CD14-positive monocyte (primary cell): ENCODE results near the gene C12orf75. TPM values are rescaled to one million over a fixed set of nuclear protein-coding genes. Genes with fewer than 3 reads are reported as not detected.

Source experiments
- DNase-seq, 3 donors: peaks; one replicate each; pipeline ENCODE4 v3.0.0-alpha.2; 2011 to 2022
- H2AFZ ChIP-seq: 2 replicates; pipeline ENCODE4 v1.6.0; 2012; ENCODE audit warnings: mild to moderate bottlenecking, low read depth, low read length, inconsistent platforms; ENCODE audit not compliant: insufficient read depth, poor library complexity, severe bottlenecking
- H3K27ac ChIP-seq, 2 donors: 1 replicate in 1 of 2; 2 replicates in 1 of 2; pipeline ENCODE4 v1.5.1; 2012 to 2013; ENCODE audit warnings: low read length in 2 of 2, control low read depth in 1 of 2, inconsistent platforms in 1 of 2, low read depth in 1 of 2, mild to moderate bottlenecking in 1 of 2
- H3K27me3 ChIP-seq, 2 donors: one replicate each; pipeline versions ENCODE4 v1.6.0 to v1.6.1; 2011 to 2013; ENCODE audit warnings: low read length in 2 of 2; ENCODE audit not compliant: control insufficient read depth in 2 of 2, insufficient read depth in 2 of 2
- H3K36me3 ChIP-seq, 2 donors: replicated peaks in 1 of 2; 1 replicate in 1 of 2; 2 replicates in 1 of 2; pipeline versions ENCODE4 v1.5.1 to v1.6.1; 2012 to 2013; ENCODE audit warnings: low read length in 2 of 2, control low read depth in 1 of 2, inconsistent platforms in 1 of 2, mild to moderate bottlenecking in 1 of 2; ENCODE audit not compliant: insufficient read depth in 2 of 2, control insufficient read depth in 1 of 2
- H3K4me1 ChIP-seq, 2 donors: 1 replicate in 1 of 2; 2 replicates in 1 of 2; pipeline versions ENCODE4 v1.5.1 to v1.6.1; 2012 to 2013; ENCODE audit warnings: low read length in 2 of 2, control low read depth in 1 of 2, inconsistent platforms in 1 of 2, mild to moderate bottlenecking in 1 of 2, moderate library complexity in 1 of 2; ENCODE audit not compliant: insufficient read depth in 2 of 2, control insufficient read depth in 1 of 2
- H3K4me2 ChIP-seq: replicated peaks from 2 replicates; pipeline ENCODE3; 2012; ENCODE audit warnings: low read length, moderate library complexity, mild to moderate bottlenecking; ENCODE audit not compliant: poor library complexity, severe bottlenecking; ENCODE audit errors: extremely low read depth
- H3K4me3 ChIP-seq, 3 experiments: fragments of 200-600 bp in 1 of 3; sonication (generic) in 1 of 3; replicated peaks in 1 of 3; 1 replicate in 2 of 3; 2 replicates in 1 of 3; pipeline ENCODE4 v1.5.1; 2011 to 2013; ENCODE audit warnings: low read length in 3 of 3, mild to moderate bottlenecking in 3 of 3, control low read depth in 2 of 3, low read depth in 2 of 3, inconsistent platforms in 1 of 3, moderate library complexity in 1 of 3
- H3K79me2 ChIP-seq: 2 replicates; pipeline ENCODE4 v1.6.0; 2012; ENCODE audit warnings: mild to moderate bottlenecking, control low read depth, inconsistent platforms, low read length, moderate library complexity; ENCODE audit not compliant: insufficient read depth
- H3K9ac ChIP-seq: 2 replicates; pipeline ENCODE4 v1.6.0; 2017; ENCODE audit warnings: low read length, mild to moderate bottlenecking; ENCODE audit not compliant: insufficient read depth, poor library complexity, severe bottlenecking
- H3K9me3 ChIP-seq, 2 donors: replicated peaks in 1 of 2; 1 replicate in 1 of 2; 2 replicates in 1 of 2; pipeline versions ENCODE4 v1.5.1 to v1.6.1; 2012 to 2013; ENCODE audit warnings: low read length in 2 of 2, control low read depth in 1 of 2; ENCODE audit not compliant: control insufficient read depth in 1 of 2, insufficient read depth in 1 of 2
- H4K20me1 ChIP-seq: 2 replicates; pipeline ENCODE4 v1.6.0; 2012; ENCODE audit warnings: mild to moderate bottlenecking, low read length, control low read depth, moderate library complexity; ENCODE audit not compliant: insufficient read depth
- H3K27ac Mint-ChIP-seq, 7 donors: one replicate each; pipeline ENCODE4 v1.8.0; 2020; ENCODE audit warnings: mild to moderate bottlenecking in 7 of 7, mixed read lengths in 7 of 7, moderate library complexity in 6 of 7, inconsistent platforms in 2 of 7
- H3K27me3 Mint-ChIP-seq, 3 donors: one replicate each; pipeline ENCODE4 v1.8.0; 2021 to 2022; ENCODE audit warnings: low read depth in 3 of 3, mild to moderate bottlenecking in 3 of 3, mixed read lengths in 3 of 3, moderate library complexity in 3 of 3, inconsistent platforms in 1 of 3
- H3K36me3 Mint-ChIP-seq, 2 donors: one replicate each; pipeline ENCODE4 v1.8.0; 2020; ENCODE audit warnings: mixed read lengths in 2 of 2, inconsistent platforms in 1 of 2, mild to moderate bottlenecking in 1 of 2
- H3K4me1 Mint-ChIP-seq: one replicate; pipeline ENCODE4 v1.8.0; 2020; ENCODE audit warnings: mild to moderate bottlenecking, mixed read lengths
- H3K4me3 Mint-ChIP-seq, 2 donors: one replicate each; pipeline ENCODE4 v1.8.0; 2020; ENCODE audit warnings: mild to moderate bottlenecking in 2 of 2, mixed read lengths in 2 of 2, moderate library complexity in 1 of 2
- H3K9me3 Mint-ChIP-seq, 7 donors: one replicate each; pipeline ENCODE4 v1.8.0; 2020 to 2022; ENCODE audit warnings: mixed read lengths in 7 of 7, mild to moderate bottlenecking in 6 of 7, moderate library complexity in 6 of 7, inconsistent platforms in 2 of 7
- CTCF ChIP-seq: fragments of 200-600 bp; IDR thresholded peaks from one replicate; pipeline ENCODE4 v1.8.0; 2022; ENCODE audit warnings: antibody characterized with exemption, mild to moderate bottlenecking
- WGBS: methylation state at CpG from one replicate; pipeline ENCODE4 v1.1.5; 2013; ENCODE audit warnings: missing lambda C conversion rate; ENCODE audit not compliant: insufficient coverage; 5-methylcytosine and 5-hydroxymethylcytosine counted together
- intact Hi-C, 2 donors: fragments of 100-400 bp; cut with micrococcal nuclease; formaldehyde crosslinking; loops; one replicate each; pipeline versions ENCODE4 v1.15.0 to v1.15.1; 2023
- polyA plus RNA-seq, 3 donors: library from polyadenylated mRNA; depleted of rRNA in 1 of 3; unstranded in 2 of 3; stranded (reverse) in 1 of 3; fragments of 300-500 nt in 2 of 3; fragments of >200 nt in 1 of 3; fragmentation: Illumina TruSeq in 2 of 3; gene quantifications; 1 replicate in 2 of 3; 2 replicates in 1 of 3; pipeline ENCODE4 v1.2.3, GENCODE V29; 2012 to 2021

The C12orf75 gene
- polyA plus RNA-seq, 3 donors, result 0.45 to 0.73 (median 0.73) TPM

- no peak overlapping the region for H3K4me3 ChIP-seq
- H3K9me3 Mint-ChIP-seq, result peaks cover 0 to 2% (median 0%) of the 10 kb centered on the region in 7 donors
- H3K27ac Mint-ChIP-seq, result no peak overlapping the region
- no peak overlapping the region for H2AFZ ChIP-seq
- no peaks in the 10 kb centered on the region for H3K27me3 ChIP-seq
- no peak overlapping the region for H3K4me2 ChIP-seq
- TF ChIP-seq CTCF, result no peak
- H3K4me3 Mint-ChIP-seq, result no peak overlapping the region
- no CpG with 5 or more reads among the region's 1 CpG for WGBS
- H3K36me3 Mint-ChIP-seq, result no peaks in the 10 kb centered on the region
- H3K9ac ChIP-seq, result no peak overlapping the region
- DNase-seq, result no peak
- H3K9me3 ChIP-seq, result no peaks in the 10 kb centered on the region
- H3K36me3 ChIP-seq, result no peaks in the 10 kb centered on the region
- no peak overlapping the region for H3K27ac ChIP-seq
- H4K20me1 ChIP-seq, result no peaks in the 10 kb centered on the region
- H3K79me2 ChIP-seq, result no peaks in the 10 kb centered on the region
- no peaks in the 10 kb centered on the region for H3K4me1 ChIP-seq
- intact Hi-C loops, result no loop called here
- H3K27me3 Mint-ChIP-seq, result peaks cover 0 to 4% (median 1%) of the 10 kb centered on the region in 3 donors
- no peaks in the 10 kb centered on the region for H3K4me1 Mint-ChIP-seq
Measured at GRCh38 chr12:105391231-105391630, 60.7 kb downstream of the C12orf75 start.

DNA sequence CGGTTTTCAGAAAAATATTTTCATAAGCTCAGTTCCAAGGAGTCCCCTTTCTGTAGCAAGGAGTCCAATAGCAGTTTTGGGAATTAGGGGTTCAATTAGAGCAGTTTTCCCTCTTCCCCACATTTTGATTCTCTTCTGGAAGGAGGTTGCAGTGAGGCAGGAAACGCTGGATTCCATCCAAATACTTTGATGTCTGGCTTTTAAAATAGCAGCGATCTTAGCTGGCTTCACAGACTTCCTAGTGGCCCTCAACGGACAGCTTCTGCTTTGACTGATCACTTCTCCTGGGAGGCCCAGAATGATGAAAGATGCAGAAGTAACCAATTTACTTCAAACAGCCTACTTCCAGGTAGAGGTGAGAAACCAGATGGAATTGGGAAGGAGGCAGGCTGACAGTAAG, 63.1 kb downstream of the C12orf75 start:
- peaks cover 5 to 10% (median 7%) of the 10 kb centered on the region in 7 donors for H3K9me3 Mint-ChIP-seq
- TF ChIP-seq CTCF, result no peak
- Histone ChIP-seq H3K4me2 (no peak overlapping the region), H3K27me3 (no peaks in the 10 kb centered on the region), H3K4me1 (no peaks in the 10 kb centered on the region), H3K27ac (no peak overlapping the region), H2AFZ (no peak overlapping the region), H3K4me3 (no peak overlapping the region), H3K36me3 (no peaks in the 10 kb centered on the region), H4K20me1 (no peaks in the 10 kb centered on the region), H3K9ac (no peak overlapping the region), H3K9me3 (peaks cover 4 to 5% of the 10 kb centered on the region in 2 donors), H3K79me2 (no peaks in the 10 kb centered on the region)
- intact Hi-C loops, result no loop called here
- H3K4me3 Mint-ChIP-seq, result no peak overlapping the region
- no peak for DNase-seq
- H3K36me3 Mint-ChIP-seq, result no peaks in the 10 kb centered on the region
- 0% methylated on average over 2 of the region's 4 CpGs for WGBS
- H3K4me1 Mint-ChIP-seq, result no peaks in the 10 kb centered on the region
- peaks cover 0 to 7% (median 3%) of the 10 kb centered on the region in 3 donors for H3K27me3 Mint-ChIP-seq
- no peak overlapping the region for H3K27ac Mint-ChIP-seq
